ENCODE results near the gene PCDHB6. TPM values are rescaled to one million over a fixed set of nuclear protein-coding genes. Genes with fewer than 3 reads are reported as not detected.
"Not testable (repeated sequence)": the region's sequence is repeated elsewhere in the genome, so short reads cannot be mapped to it uniquely, and the experiment has no call there.

Gene PCDHB6
- total RNA-seq, 2 donors from 2014 or later: 0.66 to 2.0 TPM

- H3K4me3 Mint-ChIP-seq: no peak overlapping the region
- DNase-seq: no peak
Measured at GRCh38 chr5:141180313-141180712, 30.5 kb downstream of the PCDHB6 start.

GRCh38 chr5:141182248-141182647 is 32.4 kb downstream of the PCDHB6 start, which contains the start of gene PCDHB16:
PCDHB16 (plus strand) TSS chr5:141182387; CDS start chr5:141182560, 173 bp downstream.
- peak; percentile 90 for DNase-seq
- Histone ChIP-seq H3K27me3 (ENCODE audit: control insufficient read depth, insufficient read depth, low read length, poor library complexity, severe bottlenecking) (no peaks in the 10 kb centered on the region), H3K9me3 (ENCODE audit: control insufficient read depth, low read length) (peaks cover 9% of the 10 kb centered on the region), H3K36me3 (ENCODE audit: control insufficient read depth, insufficient read depth, low read length) (no peaks in the 10 kb centered on the region), H3K9ac (ENCODE audit: extremely low read depth, low read length, poor library complexity, severe bottlenecking) (peak within 1 kb of the TSS; percentile 7), H3K4me1 (ENCODE audit: control insufficient read depth, insufficient read depth, low read length) (no peaks in the 10 kb centered on the region), H3K4me3 (ENCODE audit: low read length) (peak within 1 kb of the TSS; percentile 66), H3K27ac (ENCODE audit: low read depth, low read length) (no peak within 1 kb of the TSS)
- Mint-ChIP-seq H3K4me3 (peak within 1 kb of the TSS; percentile 77), H3K36me3 (ENCODE audit: low read depth) (peaks cover 25% of the 10 kb centered on the region), H3K27me3 (ENCODE audit: insufficient read depth) (peaks cover 7% of the 10 kb centered on the region), H3K4me1 (peaks cover 2% of the 10 kb centered on the region), H3K27ac (peak within 1 kb of the TSS; percentile 96), H3K9me3 (peaks cover 27% of the 10 kb centered on the region)
- 44 to 63% methylated on average over 13 of the region's 13 CpGs for WGBS, 2 experiments (ENCODE audit: insufficient coverage in 1 of 2, insufficient read length in 1 of 2)
- peak; percentile 85 for TF ChIP-seq CTCF (conservative IDR thresholded peaks at IDR 0.05)

More at GRCh38 chr5:141180313-141180712, 30.5 kb downstream of the PCDHB6 start:
- H3K9ac ChIP-seq (ENCODE audit: extremely low read depth, low read length, poor library complexity, severe bottlenecking): no peak overlapping the region
- WGBS, 2 experiments (ENCODE audit: insufficient coverage in 1 of 2, insufficient read length in 1 of 2): 83 to 93% methylated on average over 1 of the region's 1 CpG
- Mint-ChIP-seq H3K9me3 (peaks cover 26% of the 10 kb centered on the region), H3K36me3 (ENCODE audit: low read depth) (peaks cover 22% of the 10 kb centered on the region), H3K4me1 (no peaks in the 10 kb centered on the region), H3K27ac (no peak overlapping the region), H3K27me3 (ENCODE audit: insufficient read depth) (peaks cover 7% of the 10 kb centered on the region)
- H3K27ac ChIP-seq (ENCODE audit: low read depth, low read length): no peak overlapping the region
- TF ChIP-seq CTCF (conservative IDR thresholded peaks at IDR 0.05): no peak
- H3K4me3 ChIP-seq (ENCODE audit: low read length): no peak overlapping the region
- no peaks in the 10 kb centered on the region for H3K36me3 ChIP-seq (ENCODE audit: control insufficient read depth, insufficient read depth, low read length)
- no peaks in the 10 kb centered on the region for H3K4me1 ChIP-seq (ENCODE audit: control insufficient read depth, insufficient read depth, low read length)
- H3K27me3 ChIP-seq (ENCODE audit: control insufficient read depth, insufficient read depth, low read length, poor library complexity, severe bottlenecking): no peaks in the 10 kb centered on the region
- peaks cover 13% of the 10 kb centered on the region for H3K9me3 ChIP-seq (ENCODE audit: control insufficient read depth, low read length)

- not testable (repeated sequence) for H3K27ac Mint-ChIP-seq; H3K4me3 ChIP-seq (ENCODE audit: low read length); H3K9ac ChIP-seq (ENCODE audit: extremely low read depth, low read length, poor library complexity, severe bottlenecking); H3K4me1 Mint-ChIP-seq; H3K27me3 Mint-ChIP-seq (ENCODE audit: insufficient read depth); DNase-seq; H3K36me3 ChIP-seq (ENCODE audit: control insufficient read depth, insufficient read depth, low read length); H3K27ac ChIP-seq (ENCODE audit: low read depth, low read length); H3K27me3 ChIP-seq (ENCODE audit: control insufficient read depth, insufficient read depth, low read length, poor library complexity, severe bottlenecking); H3K4me1 ChIP-seq (ENCODE audit: control insufficient read depth, insufficient read depth, low read length); H3K9me3 ChIP-seq (ENCODE audit: control insufficient read depth, low read length)
- H3K4me3 Mint-ChIP-seq: peak overlapping the region; percentile 28
- WGBS, 2 experiments (ENCODE audit: insufficient coverage in 1 of 2, insufficient read length in 1 of 2): 81 to 90% methylated on average over 5 to 32 of the region's 69 CpGs
- peaks cover 31% of the 10 kb centered on the region for H3K9me3 Mint-ChIP-seq
- H3K36me3 Mint-ChIP-seq (ENCODE audit: low read depth): peaks cover 34% of the 10 kb centered on the region
Measured at GRCh38 chr5:141184117-141184855, 34.4 kb downstream of the PCDHB6 start.

Data from endodermal cell (in vitro differentiated cells).